Stimulated activated CD8-positive, alpha-beta memory T cell treated with anti-CD3 and anti-CD28 coated beads, Interleukin-7, amount 100 ng/mL, for 4 hours (primary cell): ENCODE results near the gene EPS8.
"Not testable (repeated sequence)": the region's sequence is repeated elsewhere in the genome, so short reads cannot be mapped to it uniquely, and the experiment has no call there.

Experiments
- DNase-seq, 2 donors: peaks; one replicate each; pipeline ENCODE4 v3.0.0-alpha.2; 2020; ENCODE audit warnings: low read depth in 2 of 2

EPS8 gene

DNA sequence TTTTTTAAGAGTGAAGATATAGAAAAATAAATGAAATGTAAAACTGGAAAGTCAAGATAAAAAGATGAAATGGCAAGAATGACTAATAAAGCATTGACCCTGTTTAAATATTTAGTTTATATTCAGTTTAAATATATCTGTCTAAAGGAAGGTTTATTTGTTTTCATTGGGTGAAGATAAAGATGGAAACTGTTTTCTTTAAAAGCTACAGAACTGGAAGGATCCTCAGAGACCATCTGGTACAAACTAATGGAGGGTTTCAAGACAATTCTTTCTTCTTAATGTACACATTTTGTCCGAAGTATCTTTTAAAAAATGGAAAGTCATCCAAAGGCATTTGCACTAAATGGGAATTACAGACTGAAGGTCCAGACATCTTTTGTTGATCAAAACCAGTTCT, 142.6 kb downstream of the EPS8 start:
- no peak for DNase-seq

DNA sequence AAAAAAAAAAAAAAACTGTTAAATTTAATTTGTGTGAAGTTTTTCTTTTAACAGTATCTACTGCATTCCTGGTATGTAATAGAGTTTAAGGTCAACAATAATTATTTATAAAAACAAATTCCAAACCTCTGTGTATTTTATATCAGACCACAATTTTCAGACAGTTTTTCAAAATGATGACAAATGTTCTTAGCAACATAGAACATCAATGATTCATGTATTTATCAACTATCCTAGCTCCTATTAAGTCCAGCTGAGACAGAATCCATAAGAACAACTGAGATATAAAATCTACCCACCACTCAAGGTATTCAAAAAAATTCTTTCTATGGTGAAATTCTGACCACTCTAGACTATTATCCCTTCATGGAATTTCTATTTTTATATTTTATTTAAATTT, 144.5 kb downstream of the EPS8 start:
- DNase-seq = no peak

DNA sequence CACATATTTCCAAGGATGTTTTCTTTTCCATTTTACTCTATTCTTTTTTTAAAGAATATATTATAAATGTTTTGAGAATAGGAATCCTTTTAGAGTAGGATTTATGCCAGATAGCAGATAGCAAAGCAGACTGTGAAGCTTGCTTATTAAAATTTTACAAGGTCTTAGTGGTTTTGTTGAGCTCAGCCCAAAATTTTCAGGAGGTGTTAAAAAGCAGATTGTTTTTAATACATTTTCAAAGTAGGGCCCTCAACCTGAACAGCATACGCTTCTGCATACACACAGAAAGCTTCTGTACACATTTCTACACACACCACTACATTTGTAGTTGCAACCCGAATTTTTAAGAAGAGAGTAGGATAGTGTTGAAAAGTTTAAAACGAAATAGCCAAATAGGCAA, 151.0 kb downstream of the EPS8 start:
- no peak for DNase-seq

DNA sequence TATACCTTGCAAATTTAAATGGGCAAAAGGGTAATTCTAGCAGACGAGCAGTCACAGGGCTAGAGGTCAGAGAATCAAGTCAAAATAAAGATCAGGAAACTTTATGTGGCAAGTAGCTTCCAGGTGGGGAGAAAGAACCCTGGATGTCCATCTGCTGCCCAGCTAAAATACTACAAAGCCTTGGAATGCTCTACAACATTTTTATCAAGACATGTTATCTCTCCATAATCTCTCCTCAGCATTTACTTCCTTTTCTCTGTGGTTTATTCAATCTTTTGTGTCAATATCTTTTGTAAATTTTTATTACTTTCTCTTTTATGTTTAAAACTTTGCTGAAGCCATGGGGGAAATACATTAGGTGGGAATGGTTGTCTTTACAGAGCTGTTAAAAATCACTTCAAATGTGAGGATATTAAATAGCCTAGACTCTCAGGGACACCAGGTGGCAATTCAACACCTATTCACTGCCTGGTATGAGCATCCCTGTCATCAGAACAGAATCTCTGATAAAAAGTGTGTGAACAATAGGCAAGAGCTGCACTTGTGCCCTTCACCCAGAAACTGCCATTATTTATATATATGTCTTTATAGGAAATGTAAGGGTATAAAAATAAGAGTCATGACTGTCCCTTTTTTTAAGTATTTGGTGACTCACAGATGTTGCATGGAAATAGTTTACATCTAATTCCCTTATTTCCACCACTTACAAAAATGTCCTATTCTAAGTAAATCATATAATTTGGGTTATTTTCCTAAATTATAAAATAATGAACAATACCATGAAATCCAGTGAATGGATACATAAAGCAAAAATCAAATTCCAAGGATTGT, 152.9 kb downstream of the EPS8 start:
- DNase-seq = no peak

DNA sequence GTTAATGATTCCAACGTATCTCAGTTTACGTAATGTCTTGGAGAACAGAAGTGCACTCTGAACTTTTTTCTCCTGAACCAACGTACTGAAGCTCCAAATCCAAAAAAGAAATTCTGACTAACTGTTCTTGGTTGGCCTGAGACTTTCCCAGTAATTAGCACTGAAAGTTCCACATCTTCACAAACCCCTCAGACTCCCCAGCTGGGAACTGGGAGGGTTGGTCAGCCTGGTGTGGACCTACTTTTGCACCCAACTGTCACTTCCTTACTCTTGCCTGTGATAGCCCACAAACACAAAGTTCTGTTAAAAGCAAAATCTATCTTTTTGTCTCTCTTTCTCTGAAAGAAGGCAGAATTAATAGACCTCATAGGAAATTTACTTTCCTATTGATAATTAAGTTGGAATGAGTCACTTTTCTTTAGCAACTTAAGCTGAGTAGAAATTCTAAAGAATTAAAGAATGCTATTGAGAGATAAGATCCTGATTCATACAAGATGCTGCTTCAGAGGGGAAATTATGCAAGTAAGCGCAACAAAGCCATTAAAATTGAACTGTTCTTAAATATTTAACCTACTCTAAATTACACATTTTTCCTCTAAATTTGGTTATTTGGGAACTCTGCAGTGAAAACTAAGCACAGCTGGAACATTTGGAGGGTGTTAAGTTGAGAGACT, 155.0 kb downstream of the EPS8 start:
- no peak for DNase-seq

DNA sequence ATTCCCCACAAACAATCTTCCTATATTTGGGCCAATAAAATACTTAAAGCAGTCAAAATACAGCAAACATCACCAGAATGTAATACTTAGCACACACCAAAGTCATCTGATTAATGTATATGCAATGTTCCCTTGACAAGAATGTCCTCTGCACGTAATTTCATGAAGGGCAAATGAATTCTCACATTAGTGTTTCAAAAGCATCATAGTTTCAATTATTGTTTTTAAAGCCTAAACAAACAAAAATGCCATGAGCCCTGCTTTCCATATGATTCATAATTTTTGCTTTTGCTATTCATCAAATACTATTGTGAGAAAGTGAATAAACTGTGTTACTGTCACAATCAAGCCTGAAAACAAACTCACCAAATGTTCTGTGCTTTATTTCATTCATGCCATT, 156.0 kb downstream of the EPS8 start:
- no peak for DNase-seq

DNA sequence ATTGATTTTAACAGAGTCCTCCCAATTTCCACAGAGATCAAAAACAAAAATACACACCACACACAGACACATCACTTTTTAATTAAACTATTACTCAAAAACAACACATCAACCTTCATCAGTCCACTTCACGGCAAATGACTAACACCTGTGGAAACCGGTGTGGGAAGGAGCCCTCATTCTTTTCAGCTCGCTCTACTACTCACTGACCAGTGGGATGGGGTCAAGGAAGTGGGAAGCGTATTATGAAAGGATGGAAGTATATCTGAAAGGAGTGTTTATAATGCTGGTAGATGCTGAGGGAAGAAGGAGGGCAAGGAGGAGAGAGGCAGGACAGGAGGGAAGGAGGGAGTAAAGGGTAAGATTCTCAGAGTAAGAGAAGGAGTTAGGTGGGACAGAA, 156.5 kb downstream of the EPS8 start:
- no peak for DNase-seq

DNA sequence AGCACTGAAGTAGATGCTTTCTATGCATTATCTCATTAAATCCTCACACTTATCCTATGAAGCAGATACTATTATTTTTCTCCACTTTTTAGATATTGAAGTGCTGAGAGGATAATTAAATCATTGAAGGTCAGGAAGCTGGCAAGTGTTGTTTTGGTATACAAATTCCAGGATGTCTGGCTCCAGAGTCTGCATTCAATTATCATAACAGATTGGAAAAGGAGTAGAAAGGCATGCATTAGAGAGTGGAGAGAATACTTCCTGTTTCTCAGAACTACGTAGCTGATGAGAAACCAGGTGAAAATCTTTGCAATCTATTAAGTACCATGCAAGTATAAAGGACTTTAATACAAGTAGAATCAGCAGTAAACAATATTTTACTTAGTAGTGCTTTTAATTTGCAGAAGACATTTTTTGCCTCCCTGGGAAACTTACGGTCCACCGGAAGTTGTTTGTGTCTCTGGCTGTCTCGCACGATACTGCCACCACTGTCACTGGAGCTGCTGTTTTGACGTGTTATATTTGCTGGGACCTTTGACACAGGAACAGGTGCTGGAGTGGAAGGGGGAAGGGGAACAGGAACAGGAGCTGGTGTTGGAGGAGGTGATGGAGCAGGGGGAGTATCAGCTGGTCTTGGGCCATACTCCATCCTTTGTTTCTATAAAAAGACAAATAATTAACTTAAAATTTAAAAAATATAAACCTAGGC, 158.0 kb downstream of the EPS8 start:
- no peak for DNase-seq

DNA sequence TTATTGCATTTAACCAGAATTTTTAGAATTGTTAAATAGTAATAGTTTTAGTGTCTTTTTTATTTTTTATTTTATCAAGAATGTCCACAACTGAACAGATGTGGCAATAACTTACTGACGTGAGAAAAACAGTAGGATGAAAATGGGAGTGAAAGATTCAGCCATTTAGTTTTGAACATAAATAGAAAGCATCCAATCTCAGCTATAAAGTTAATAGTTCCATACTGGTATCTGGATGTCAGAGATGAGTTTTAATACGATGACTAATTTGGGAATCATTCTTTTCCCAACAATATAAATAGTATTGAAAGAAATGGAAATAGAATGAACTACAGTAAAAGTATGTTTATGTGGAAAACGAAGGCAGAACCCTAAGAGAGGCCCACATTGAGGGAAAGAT, 159.4 kb downstream of the EPS8 start:
- no peak for DNase-seq

DNA sequence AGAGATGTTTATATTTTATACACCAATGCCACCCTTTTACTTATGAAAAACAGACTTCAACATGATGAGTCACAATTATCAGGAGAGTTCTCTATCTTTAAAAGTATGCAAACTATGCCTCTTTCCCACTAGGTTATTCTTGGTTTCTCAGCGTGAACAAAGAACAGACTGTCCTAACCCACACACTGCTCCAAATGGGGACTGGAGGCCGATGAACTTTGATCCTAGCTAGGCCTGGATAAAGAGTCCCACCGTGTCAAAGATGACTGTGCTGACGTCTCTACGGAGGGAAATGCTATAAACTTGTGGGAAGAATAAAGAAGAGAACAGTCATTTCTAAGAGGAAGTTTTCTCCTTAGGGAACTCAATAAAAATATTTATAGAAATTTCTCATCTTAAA, 160.1 kb downstream of the EPS8 start:
- DNase-seq = no peak

DNA sequence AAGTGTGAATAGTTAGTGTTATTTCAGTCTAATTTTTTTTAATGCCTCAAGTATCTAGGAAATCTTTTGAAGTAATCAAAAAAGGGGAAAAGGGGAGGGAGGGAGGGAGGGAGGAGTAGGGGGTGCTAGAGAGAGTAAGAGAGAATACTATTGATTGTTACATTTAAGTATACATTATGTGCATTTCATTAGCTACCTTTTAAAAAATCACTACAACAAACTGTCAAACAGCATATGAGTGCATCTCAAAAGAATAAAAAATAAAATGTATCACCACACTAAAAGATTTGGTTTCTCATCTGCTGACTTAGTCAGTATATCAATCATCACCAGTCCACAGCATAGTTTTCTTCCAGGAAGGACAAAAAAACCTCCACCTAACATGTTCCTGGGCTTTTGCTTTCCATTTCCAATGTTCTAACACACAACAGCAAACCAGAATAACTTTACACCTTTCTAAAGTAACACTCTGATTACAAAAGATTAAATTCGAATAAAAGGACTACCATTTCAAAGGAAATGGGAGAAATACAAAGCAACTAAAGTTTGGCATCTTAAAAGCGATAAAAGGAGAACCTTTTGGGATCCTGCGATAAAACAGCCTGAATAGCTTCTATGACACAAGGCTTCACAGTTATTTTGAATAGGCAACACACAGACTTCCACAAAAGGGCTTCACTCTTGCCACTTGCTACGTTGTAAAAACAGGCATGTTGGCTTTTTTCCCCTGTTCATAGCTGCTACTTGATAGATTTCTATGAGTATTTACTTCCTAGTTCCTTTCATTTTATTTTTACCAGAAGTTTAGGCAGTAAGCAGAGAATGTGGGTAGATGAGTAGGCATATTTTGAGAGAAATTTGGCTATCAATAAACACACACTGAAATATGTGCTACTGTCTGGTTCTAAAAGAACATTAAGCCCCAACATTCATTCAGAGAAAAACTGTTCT, 160.9 kb downstream of the EPS8 start:
- no peak for DNase-seq

DNA sequence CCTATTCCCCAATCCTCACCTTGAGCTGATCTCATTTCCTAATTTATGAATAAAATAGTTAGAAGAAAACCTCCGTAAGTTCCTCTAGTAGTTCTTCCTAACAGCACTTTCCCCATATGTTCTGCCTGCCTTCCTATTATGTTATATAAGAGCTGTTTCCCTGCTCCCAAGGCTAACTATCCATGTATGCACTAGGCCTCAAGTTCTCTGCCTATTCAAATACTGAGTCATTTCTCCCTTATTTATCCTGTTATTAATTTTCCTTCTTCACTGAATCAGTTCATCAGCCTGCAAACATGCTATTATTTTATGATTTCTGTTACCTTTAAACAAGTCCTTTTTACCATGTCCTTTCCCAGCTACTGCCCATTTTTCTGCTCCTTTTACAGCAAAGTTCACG, 164.1 kb downstream of the EPS8 start:
- DNase-seq = no peak

DNA sequence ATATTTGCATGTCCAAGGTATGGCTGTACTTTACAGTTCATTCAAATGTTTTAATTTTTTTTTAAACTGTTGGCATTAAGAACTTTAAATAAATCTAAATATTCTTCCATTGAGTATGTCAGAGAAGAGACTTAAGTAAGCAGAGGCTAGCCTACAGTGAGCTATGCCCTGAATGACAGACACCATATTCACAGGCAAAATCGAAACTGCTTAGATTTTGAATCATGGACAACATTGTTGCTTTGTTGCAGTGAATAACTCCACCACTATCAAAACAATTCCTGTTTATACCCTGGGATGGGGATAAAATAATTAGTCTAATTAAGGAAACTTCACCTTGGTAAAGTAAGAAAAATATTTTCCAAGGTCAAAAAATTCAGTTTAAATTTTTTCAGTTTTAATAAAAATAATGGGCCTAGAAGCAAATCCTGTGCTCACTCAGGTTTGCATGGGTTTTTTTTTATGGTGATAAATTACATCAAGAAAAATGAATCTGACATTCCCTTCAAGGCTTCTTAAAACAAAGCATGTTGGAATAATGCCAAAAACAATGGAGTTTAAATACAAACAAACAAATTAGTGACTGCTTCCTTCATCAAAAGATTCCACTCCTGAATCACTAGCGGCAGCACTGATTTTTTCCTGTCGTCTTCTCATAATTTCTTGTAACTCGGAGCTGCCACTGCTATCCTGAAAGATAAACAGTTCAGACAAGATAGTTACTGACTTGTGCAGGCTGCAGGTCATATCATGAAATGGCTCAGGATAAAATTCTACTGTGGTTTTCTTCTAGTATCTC, 168.2 kb downstream of the EPS8 start:
- no peak for DNase-seq

DNA sequence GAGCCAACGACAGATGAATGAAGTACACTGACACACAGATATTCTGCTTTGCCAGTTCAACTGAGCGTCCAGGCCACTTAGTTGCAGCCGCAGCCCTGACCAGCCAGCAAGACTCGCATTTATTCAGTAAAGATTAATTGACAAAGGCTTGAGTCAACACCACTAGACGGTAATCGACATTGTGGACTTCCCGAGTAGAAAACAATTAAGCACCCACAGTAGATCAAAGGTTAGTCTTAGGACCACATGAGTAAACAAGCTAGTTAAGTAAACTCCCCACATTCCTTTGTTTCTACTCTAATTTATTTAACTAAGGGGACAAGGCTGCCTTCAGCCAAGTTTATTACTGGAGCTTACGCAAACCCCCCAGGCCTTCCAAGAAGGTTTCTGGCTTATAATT, 172.7 kb downstream of the EPS8 start:
- DNase-seq = not testable (repeated sequence)

DNA sequence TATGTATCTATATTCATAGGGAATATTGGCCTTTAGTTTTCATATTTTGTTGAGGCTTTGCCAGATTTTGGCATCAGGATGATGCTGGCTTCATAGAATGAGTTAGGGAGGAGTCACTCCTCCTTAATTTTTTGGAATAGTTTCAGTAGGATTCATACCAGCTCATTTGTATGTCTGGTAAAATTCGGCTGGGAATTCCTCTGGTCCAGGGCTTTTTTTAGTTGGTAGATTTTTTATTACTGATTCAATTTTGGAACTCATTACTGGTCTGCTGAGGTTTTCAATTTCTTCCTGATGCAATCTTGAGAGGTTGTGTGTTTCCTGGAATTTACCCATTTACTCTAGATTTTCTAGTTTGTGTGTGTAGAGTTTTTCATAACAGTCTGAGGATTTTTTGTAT, 175.2 kb downstream of the EPS8 start:
- DNase-seq = no peak

DNA sequence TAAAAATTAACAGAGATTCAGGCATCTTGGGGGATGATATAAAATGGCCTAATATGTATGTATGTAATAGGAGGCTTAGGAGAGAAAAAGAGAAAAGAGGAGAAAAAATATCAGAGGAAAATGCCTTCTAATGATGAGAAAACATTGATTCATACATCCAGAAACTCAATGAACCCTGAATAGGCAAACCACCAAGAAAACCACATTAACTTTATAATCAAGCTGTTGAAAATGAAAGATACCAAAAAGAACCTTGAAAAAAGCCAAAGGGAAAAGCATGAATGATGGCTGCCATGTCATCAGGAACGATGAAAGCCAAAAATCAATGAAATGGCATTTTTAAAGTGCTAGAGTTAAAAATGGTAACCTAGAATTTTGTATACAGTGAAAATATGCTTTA, 180.2 kb downstream of the EPS8 start:
- no peak for DNase-seq

DNA sequence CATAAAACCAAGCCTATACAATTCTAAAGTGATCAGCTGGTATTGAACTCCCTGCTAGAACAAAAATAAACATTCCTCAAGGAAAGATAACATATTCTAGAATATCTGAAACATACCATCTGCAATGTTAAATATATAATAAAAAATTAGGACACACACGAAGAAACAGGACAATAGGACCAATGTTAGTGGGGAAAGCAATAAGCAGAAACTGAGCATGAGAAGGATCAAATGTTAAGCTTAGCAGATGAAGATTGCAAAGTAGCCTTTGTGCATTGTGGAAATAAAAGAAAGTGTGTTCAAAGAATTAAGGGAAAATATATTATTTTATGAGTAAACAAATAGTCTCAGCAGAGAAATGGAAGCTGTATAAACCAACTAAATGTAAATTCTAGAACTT, 180.8 kb downstream of the EPS8 start:
- DNase-seq = no peak

DNA sequence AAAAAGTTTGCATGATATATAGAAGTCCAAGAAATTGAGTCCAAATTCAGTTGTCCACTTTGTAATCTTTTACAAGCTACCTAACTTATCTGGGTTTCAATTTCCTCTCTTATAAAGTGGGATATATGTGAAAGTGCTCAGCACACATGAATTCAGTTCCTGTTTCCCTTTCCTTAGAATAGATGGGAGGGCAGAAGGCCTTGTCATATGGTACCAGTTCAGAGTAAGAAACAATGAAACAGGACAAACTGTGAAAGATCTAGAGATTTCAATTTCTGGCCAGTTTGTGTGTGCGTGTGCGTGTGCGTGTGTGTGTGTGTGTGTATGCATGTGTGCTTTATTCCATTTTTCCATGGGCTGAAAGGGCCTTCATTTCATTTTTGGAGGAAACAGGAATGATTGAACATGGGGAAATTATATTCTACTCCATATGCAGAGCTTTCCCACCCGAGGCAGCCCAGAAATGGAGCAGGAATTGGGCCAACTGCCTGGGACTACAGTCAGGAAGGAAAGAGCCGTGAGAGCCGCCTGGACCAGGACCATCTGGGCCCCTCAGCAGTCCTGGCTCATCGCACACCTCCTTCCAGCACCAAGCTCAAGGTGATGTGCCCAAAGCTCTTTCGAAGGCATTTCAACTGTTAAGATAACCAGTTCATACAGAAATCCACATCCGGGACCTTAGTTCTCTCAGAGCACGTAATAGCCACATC, 183.2 kb downstream of the EPS8 start:
- DNase-seq = no peak

DNA sequence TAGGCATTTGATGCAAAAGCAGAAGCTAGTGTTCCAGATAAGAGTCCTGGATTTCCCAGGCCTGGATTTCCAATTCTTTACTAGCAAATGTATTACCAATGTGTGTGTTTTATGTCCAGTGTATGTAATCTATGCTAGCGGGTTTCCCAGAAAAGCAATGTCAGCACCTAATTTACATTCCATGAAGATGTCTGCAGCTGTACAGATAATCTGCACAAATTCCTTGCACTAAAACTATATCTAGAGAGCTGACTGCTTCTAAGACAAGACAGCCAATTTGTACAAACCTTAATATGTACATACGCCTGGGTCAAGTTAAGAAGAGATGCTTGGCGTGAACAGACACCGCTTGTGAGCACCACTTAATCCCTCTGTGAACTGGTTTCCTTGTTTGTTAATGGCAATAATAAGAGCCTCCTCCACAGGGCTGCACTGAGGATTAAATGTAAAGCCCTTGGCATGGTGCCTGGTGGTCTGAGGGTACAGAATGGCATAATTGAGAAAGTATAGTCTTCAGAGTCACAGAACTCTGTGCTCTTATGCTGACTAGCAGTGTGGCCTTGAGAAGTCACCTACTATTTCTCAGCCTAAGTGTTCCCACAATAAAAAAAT, 185.6 kb downstream of the EPS8 start:
- no peak for DNase-seq
